ENCODE measurements around the gene MLLT10. TPM values are rescaled to one million over a fixed set of nuclear protein-coding genes. Genes with fewer than 3 reads are reported as not detected.

MLLT10 gene
- total RNA-seq, 2 donors from 2014 or later: 55.8 to 62.9 TPM

DNA sequence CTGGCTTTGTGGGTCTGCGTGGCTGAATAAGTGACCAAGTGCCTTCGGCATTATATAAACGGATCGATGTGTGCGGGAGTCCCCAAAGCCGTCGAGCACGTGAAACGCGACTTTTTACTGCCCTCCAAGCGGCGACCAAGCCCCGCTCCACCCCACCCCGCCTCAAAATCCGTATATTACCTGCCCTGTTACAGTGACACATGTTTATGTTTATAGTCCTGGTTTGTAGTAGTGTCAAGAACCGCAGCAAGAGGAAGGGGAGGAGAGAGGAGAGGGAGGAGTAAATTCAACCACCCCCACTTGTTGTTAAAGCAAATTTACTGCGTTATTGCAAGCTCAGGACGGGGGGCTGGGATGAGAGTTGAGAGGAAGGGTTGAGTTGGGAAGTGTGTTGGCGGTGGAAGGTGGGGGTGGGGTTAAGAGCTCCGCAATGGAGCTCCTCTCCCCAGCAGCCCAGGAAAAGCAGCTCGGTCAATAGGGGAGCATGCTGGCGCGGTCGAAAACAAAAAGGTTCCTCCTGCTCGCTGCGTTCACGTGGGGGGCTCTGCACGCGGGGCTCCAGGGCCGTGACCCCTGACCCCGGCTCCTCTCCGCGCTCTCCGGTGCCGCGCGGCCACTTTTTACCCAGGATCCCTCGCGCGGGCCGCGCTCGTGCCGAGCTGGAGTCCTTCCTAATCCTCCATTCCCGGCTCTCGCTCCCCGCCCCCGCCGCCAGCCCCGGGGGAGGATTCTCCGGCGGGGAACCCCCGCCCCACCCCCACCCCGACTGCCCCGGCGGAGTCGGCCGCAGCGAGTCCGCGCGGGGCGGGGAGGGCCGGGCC lies 8.5 kb upstream of the MLLT10 start, which contains the start of gene SKIDA1:
SKIDA1 (minus strand) TSS at position 316 of the 821 bp plus-strand sequence. CDS start 7,860 bp downstream, outside the sequence.
- DNase-seq: peak; percentile 96
- WGBS, 2 experiments (ENCODE audit: insufficient coverage in 1 of 2, insufficient read length in 1 of 2): 0% methylated on average over 17 to 64 of the region's 64 CpGs
- Mint-ChIP-seq H3K4me3 (peak within 1 kb of the TSS; percentile 78), H3K36me3 (ENCODE audit: low read depth) (no peaks in the 10 kb centered on the region), H3K4me1 (peaks cover 51% of the 10 kb centered on the region), H3K9me3 (no peaks in the 10 kb centered on the region), H3K27me3 (ENCODE audit: insufficient read depth) (no peaks in the 10 kb centered on the region), H3K27ac (peak within 1 kb of the TSS; percentile 99)
- H3K9ac ChIP-seq (ENCODE audit: extremely low read depth, low read length, poor library complexity, severe bottlenecking): peak within 1 kb of the TSS; percentile 95
- no peaks in the 10 kb centered on the region for H3K9me3 ChIP-seq (ENCODE audit: control insufficient read depth, low read length)
- no peaks in the 10 kb centered on the region for H3K27me3 ChIP-seq (ENCODE audit: control insufficient read depth, insufficient read depth, low read length, poor library complexity, severe bottlenecking)
- H3K27ac ChIP-seq (ENCODE audit: low read depth, low read length): peak within 1 kb of the TSS; percentile 96
- peak within 1 kb of the TSS; percentile 99 for H3K4me3 ChIP-seq (ENCODE audit: low read length)
- TF ChIP-seq, protein P1, sequence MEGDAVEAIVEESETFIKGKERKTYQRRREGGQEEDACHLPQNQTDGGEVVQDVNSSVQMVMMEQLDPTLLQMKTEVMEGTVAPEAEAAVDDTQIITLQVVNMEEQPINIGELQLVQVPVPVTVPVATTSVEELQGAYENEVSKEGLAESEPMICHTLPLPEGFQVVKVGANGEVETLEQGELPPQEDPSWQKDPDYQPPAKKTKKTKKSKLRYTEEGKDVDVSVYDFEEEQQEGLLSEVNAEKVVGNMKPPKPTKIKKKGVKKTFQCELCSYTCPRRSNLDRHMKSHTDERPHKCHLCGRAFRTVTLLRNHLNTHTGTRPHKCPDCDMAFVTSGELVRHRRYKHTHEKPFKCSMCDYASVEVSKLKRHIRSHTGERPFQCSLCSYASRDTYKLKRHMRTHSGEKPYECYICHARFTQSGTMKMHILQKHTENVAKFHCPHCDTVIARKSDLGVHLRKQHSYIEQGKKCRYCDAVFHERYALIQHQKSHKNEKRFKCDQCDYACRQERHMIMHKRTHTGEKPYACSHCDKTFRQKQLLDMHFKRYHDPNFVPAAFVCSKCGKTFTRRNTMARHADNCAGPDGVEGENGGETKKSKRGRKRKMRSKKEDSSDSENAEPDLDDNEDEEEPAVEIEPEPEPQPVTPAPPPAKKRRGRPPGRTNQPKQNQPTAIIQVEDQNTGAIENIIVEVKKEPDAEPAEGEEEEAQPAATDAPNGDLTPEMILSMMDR (conservative IDR thresholded peaks at IDR 0.05): no peak
- no peaks in the 10 kb centered on the region for H3K36me3 ChIP-seq (ENCODE audit: control insufficient read depth, insufficient read depth, low read length)
- H3K4me1 ChIP-seq (ENCODE audit: control insufficient read depth, insufficient read depth, low read length): peaks cover 31% of the 10 kb centered on the region

DNA sequence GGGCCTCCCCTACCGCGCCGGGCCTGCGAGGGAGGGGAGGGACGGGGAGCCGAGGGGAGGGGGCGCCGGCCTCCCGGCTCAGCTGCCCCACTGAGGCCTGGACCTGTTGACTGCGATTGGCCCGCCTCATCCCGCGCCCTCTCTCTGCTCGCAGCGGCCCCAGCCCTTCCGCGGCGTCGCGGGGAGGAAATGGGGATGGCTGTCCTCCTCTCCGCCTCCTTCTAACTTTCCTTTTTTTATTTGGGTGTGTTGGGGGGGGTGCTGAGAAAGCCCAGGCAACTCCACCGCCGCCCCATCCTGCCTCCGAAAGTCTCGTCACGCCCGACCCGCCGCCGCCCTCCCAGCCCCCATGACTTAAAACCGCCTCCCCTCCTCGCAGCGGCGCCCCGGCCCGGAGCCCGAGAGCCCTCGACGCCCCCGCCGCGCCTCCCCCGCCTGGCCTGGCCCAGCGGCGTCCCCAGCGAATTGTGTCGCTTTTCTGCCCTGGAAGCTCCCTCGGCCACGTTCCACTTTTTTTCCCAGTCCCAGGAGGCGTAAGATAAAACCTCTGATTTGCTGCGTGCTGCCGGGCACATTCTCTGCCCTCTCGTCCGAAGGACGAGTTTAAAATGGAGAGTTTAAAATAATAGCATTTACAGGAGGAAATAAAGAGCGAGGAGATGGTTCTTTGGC lies 7.7 kb upstream of the MLLT10 start:
- Mint-ChIP-seq H3K9me3 (no peaks in the 10 kb centered on the region), H3K27ac (peak overlapping the region; percentile 99), H3K4me3 (peak overlapping the region; percentile 78), H3K27me3 (ENCODE audit: insufficient read depth) (no peaks in the 10 kb centered on the region), H3K4me1 (peaks cover 48% of the 10 kb centered on the region), H3K36me3 (ENCODE audit: low read depth) (no peaks in the 10 kb centered on the region)
- peak overlapping the region; percentile 96 for H3K27ac ChIP-seq (ENCODE audit: low read depth, low read length)
- H3K9ac ChIP-seq (ENCODE audit: extremely low read depth, low read length, poor library complexity, severe bottlenecking): peak overlapping the region; percentile 95
- no peaks in the 10 kb centered on the region for H3K9me3 ChIP-seq (ENCODE audit: control insufficient read depth, low read length)
- H3K4me3 ChIP-seq (ENCODE audit: low read length): peak overlapping the region; percentile 99
- 0 to 1% methylated on average over 18 to 43 of the region's 56 CpGs for WGBS, 2 experiments (ENCODE audit: insufficient coverage in 1 of 2, insufficient read length in 1 of 2)
- peaks cover 25% of the 10 kb centered on the region for H3K4me1 ChIP-seq (ENCODE audit: control insufficient read depth, insufficient read depth, low read length)
- DNase-seq: no peak
- no peaks in the 10 kb centered on the region for H3K36me3 ChIP-seq (ENCODE audit: control insufficient read depth, insufficient read depth, low read length)
- no peaks in the 10 kb centered on the region for H3K27me3 ChIP-seq (ENCODE audit: control insufficient read depth, insufficient read depth, low read length, poor library complexity, severe bottlenecking)
- TF ChIP-seq, protein P1 (conservative IDR thresholded peaks at IDR 0.05): no peak

DNA sequence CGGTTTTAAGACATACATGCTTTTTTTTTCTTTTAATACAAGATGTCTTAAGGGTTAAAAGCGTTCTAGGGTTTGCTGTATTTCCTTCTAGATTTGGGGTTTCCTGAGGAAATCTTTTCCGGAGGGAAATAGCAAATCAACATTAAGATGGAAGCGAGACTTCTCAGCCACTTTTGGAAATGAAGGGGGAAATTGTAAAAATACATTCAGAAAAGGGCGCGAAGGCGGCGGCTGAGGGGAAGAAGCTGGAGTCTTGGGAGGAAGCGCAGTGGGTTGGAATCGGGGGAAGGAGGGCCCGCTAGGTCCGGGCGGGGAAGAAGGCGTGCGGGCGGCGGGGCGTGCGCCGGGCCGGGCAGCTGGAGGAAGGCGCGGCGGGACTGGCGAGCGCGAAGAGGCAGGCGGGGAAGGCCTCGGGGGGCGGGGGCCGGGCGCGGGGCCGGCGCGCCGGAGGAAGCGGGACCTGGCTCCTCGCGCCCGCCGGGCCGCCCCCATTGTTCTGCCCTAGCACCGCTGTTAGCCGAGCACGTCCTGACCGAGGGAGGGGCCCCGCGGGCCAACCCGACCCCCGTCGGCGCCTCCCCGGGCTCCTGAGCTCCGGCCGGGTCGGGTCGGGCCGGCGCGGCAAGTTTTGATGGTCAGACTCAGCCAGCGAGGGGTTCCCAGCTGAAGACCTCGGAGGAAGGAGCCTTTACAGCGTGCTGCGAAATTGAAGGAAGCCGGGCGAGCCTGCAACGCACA lies 7.0 kb upstream of the MLLT10 start:
- Histone ChIP-seq H3K9ac (ENCODE audit: extremely low read depth, low read length, poor library complexity, severe bottlenecking) (peak overlapping the region; percentile 95), H3K4me3 (ENCODE audit: low read length) (peak overlapping the region; percentile 99), H3K9me3 (ENCODE audit: control insufficient read depth, low read length) (no peaks in the 10 kb centered on the region), H3K36me3 (ENCODE audit: control insufficient read depth, insufficient read depth, low read length) (no peaks in the 10 kb centered on the region), H3K27me3 (ENCODE audit: control insufficient read depth, insufficient read depth, low read length, poor library complexity, severe bottlenecking) (no peaks in the 10 kb centered on the region), H3K27ac (ENCODE audit: low read depth, low read length) (peak overlapping the region; percentile 96), H3K4me1 (ENCODE audit: control insufficient read depth, insufficient read depth, low read length) (peaks cover 20% of the 10 kb centered on the region)
- Mint-ChIP-seq H3K9me3 (no peaks in the 10 kb centered on the region), H3K36me3 (ENCODE audit: low read depth) (no peaks in the 10 kb centered on the region), H3K27me3 (ENCODE audit: insufficient read depth) (no peaks in the 10 kb centered on the region), H3K4me3 (peak overlapping the region; percentile 78), H3K27ac (peak overlapping the region; percentile 99), H3K4me1 (peaks cover 42% of the 10 kb centered on the region)
- peak; percentile 90 for DNase-seq
- WGBS, 2 experiments (ENCODE audit: insufficient coverage in 1 of 2, insufficient read length in 1 of 2): 0% methylated on average over 19 to 68 of the region's 68 CpGs
- TF ChIP-seq, protein P1 (conservative IDR thresholded peaks at IDR 0.05): no peak
